ENCODE results near the gene WDR27.

WDR27 gene

DNA sequence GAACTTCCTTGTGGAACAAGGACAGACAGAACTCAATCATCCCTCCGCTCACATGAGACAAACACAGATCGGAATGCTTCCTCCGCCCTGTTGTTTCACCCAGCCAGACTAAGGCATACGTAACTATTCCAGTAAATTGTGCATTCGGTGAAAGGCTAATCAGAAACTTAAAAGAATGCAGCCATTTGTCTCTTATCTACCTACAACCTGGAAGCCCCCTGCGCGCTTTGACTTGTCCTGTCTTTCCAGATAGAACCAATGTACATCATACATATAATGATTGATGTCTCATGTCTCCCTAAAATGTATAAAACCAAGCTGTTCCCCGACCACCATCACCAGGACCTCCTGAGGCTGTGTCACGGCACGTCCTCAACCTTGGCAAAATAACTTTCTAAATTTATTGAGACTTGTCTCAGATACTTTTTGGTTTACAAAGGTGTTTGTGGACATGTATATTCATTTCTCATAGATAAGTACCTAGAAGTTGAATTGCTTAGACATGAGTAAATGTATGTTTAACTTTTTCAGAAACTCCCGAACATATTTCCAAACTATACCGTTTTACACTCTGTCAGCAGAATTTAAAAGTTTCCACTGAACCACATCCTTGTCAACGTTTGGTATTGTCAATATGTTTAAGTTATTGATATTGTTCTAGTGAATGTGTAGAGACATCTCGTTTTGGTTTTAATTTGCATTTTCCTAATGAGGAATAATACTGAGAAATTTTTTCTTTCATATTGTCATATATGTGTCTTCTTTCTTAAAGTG lies 250.6 kb downstream of the WDR27 start (continued):
- TF ChIP-seq ZFP3 (CRISPR knock-in tag; IDR thresholded peaks at IDR 0.05), result no peak
- no peak for TF ChIP-seq PPARA (CRISPR knock-in tag; IDR thresholded peaks at IDR 0.05; ENCODE audit: borderline replicate concordance)

- no peak for TF ChIP-seq ARNTL (CRISPR knock-in tag; IDR thresholded peaks at IDR 0.05; ENCODE audit: borderline replicate concordance, low read depth)
- no peak for TF ChIP-seq BACH2 (CRISPR knock-in tag; IDR thresholded peaks at IDR 0.05; ENCODE audit: borderline replicate concordance)
- TF ChIP-seq RARB (CRISPR knock-in tag; IDR thresholded peaks at IDR 0.05), result no peak
- no peak for TF ChIP-seq ESRRG (CRISPR knock-in tag; IDR thresholded peaks at IDR 0.05)
- TF ChIP-seq, protein P1, sequence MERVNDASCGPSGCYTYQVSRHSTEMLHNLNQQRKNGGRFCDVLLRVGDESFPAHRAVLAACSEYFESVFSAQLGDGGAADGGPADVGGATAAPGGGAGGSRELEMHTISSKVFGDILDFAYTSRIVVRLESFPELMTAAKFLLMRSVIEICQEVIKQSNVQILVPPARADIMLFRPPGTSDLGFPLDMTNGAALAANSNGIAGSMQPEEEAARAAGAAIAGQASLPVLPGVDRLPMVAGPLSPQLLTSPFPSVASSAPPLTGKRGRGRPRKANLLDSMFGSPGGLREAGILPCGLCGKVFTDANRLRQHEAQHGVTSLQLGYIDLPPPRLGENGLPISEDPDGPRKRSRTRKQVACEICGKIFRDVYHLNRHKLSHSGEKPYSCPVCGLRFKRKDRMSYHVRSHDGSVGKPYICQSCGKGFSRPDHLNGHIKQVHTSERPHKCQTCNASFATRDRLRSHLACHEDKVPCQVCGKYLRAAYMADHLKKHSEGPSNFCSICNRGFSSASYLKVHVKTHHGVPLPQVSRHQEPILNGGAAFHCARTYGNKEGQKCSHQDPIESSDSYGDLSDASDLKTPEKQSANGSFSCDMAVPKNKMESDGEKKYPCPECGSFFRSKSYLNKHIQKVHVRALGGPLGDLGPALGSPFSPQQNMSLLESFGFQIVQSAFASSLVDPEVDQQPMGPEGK (CRISPR knock-in tag; IDR thresholded peaks at IDR 0.05; ENCODE audit: borderline replicate concordance), result no peak
- TF ChIP-seq TOX (CRISPR knock-in tag; IDR thresholded peaks at IDR 0.05; ENCODE audit: borderline replicate concordance), result no peak
- no peak for TF ChIP-seq CSDC2 (CRISPR knock-in tag; IDR thresholded peaks at IDR 0.05)
- TF ChIP-seq OSR1 (CRISPR knock-in tag; IDR thresholded peaks at IDR 0.05), result no peak
- TF ChIP-seq ZFP30 (CRISPR knock-in tag; IDR thresholded peaks at IDR 0.05), result no peak
- TF ChIP-seq, protein P2, sequence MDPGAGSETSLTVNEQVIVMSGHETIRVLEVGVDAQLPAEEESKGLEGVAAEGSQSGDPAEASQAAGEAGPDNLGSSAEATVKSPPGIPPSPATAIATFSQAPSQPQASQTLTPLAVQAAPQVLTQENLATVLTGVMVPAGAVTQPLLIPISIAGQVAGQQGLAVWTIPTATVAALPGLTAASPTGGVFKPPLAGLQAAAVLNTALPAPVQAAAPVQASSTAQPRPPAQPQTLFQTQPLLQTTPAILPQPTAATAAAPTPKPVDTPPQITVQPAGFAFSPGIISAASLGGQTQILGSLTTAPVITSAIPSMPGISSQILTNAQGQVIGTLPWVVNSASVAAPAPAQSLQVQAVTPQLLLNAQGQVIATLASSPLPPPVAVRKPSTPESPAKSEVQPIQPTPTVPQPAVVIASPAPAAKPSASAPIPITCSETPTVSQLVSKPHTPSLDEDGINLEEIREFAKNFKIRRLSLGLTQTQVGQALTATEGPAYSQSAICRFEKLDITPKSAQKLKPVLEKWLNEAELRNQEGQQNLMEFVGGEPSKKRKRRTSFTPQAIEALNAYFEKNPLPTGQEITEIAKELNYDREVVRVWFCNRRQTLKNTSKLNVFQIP (CRISPR knock-in tag; IDR thresholded peaks at IDR 0.05; ENCODE audit: borderline replicate concordance, low read depth), result no peak
- no peak for TF ChIP-seq PPARA (CRISPR knock-in tag; IDR thresholded peaks at IDR 0.05; ENCODE audit: borderline replicate concordance)
- TF ChIP-seq GLIS3 (CRISPR knock-in tag; IDR thresholded peaks at IDR 0.05), result no peak
- TF ChIP-seq CREB5 (CRISPR knock-in tag; IDR thresholded peaks at IDR 0.05; ENCODE audit: low read depth), result no peak
- TF ChIP-seq, protein P3, sequence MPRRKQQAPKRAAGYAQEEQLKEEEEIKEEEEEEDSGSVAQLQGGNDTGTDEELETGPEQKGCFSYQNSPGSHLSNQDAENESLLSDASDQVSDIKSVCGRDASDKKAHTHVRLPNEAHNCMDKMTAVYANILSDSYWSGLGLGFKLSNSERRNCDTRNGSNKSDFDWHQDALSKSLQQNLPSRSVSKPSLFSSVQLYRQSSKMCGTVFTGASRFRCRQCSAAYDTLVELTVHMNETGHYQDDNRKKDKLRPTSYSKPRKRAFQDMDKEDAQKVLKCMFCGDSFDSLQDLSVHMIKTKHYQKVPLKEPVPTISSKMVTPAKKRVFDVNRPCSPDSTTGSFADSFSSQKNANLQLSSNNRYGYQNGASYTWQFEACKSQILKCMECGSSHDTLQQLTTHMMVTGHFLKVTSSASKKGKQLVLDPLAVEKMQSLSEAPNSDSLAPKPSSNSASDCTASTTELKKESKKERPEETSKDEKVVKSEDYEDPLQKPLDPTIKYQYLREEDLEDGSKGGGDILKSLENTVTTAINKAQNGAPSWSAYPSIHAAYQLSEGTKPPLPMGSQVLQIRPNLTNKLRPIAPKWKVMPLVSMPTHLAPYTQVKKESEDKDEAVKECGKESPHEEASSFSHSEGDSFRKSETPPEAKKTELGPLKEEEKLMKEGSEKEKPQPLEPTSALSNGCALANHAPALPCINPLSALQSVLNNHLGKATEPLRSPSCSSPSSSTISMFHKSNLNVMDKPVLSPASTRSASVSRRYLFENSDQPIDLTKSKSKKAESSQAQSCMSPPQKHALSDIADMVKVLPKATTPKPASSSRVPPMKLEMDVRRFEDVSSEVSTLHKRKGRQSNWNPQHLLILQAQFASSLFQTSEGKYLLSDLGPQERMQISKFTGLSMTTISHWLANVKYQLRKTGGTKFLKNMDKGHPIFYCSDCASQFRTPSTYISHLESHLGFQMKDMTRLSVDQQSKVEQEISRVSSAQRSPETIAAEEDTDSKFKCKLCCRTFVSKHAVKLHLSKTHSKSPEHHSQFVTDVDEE (CRISPR knock-in tag; IDR thresholded peaks at IDR 0.05), result no peak
- ATAC-seq, result no peak
Observed at GRCh38 chr6:169450097-169450496, 251.7 kb downstream of the WDR27 start.

DNA sequence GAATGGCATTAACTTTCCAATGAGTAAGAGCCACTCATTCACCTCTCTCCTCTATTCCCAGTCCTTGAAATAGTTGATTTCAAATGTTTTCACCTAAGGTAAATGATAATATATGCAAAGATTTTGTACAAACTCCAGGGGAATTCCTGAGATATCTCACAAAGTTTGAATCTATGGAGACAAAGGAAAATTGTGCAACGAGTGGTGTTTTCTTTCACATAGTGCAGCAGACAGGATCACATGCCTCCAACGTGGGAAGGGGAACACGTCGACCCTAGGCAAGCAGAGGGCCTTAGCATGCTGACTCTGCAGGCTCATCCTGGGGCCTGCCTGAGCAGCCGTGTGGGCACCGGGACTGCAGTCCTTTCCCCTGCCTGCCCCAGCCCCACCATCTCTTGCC lies 252.6 kb downstream of the WDR27 start:
- no peak for ATAC-seq
- TF ChIP-seq, protein P2 (CRISPR knock-in tag; IDR thresholded peaks at IDR 0.05; ENCODE audit: borderline replicate concordance, low read depth), result no peak
- TF ChIP-seq ISL1 (CRISPR knock-in tag; IDR thresholded peaks at IDR 0.05) (no peak), ZFP3 (CRISPR knock-in tag; IDR thresholded peaks at IDR 0.05) (no peak), RARB (CRISPR knock-in tag; IDR thresholded peaks at IDR 0.05) (no peak), ZC3H10 (CRISPR knock-in tag; IDR thresholded peaks at IDR 0.05) (no peak), ZNF8 (CRISPR knock-in tag; IDR thresholded peaks at IDR 0.05) (no peak), OSR1 (CRISPR knock-in tag; IDR thresholded peaks at IDR 0.05) (no peak), CSDC2 (CRISPR knock-in tag; IDR thresholded peaks at IDR 0.05) (no peak), PPARA (CRISPR knock-in tag; IDR thresholded peaks at IDR 0.05; ENCODE audit: borderline replicate concordance) (no peak), ZFP30 (CRISPR knock-in tag; IDR thresholded peaks at IDR 0.05) (no peak), ESRRG (CRISPR knock-in tag; IDR thresholded peaks at IDR 0.05) (no peak), CREB5 (CRISPR knock-in tag; IDR thresholded peaks at IDR 0.05; ENCODE audit: low read depth) (no peak), TOX (CRISPR knock-in tag; IDR thresholded peaks at IDR 0.05; ENCODE audit: borderline replicate concordance) (no peak), BACH2 (CRISPR knock-in tag; IDR thresholded peaks at IDR 0.05; ENCODE audit: borderline replicate concordance) (no peak), TCF4 (CRISPR knock-in tag; IDR thresholded peaks at IDR 0.05; ENCODE audit: borderline replicate concordance) (no peak)
- TF ChIP-seq, protein P1 (CRISPR knock-in tag; IDR thresholded peaks at IDR 0.05; ENCODE audit: borderline replicate concordance), result no peak
- TF ChIP-seq, protein P3 (CRISPR knock-in tag; IDR thresholded peaks at IDR 0.05), result no peak
